ENCODE measurements around the gene SIK3.

- no peak for TF ChIP-seq CTCF (conservative IDR thresholded peaks at IDR 0.05; ENCODE audit: low read depth, low read length)
- TF ChIP-seq EZH2 (IDR thresholded peaks at IDR 0.05; ENCODE audit: low read length, unreplicated experiment), result no peak
Measured at GRCh38 chr11:117055469-117055868, 42.8 kb downstream of the SIK3 start.
